Measurements from ENCODE around the gene TMEM258. TPM values are rescaled to one million over a fixed set of nuclear protein-coding genes. Genes with fewer than 3 reads are reported as not detected.

The TMEM258 gene
- total RNA-seq, 1 experiment from 2014 or later: 201 TPM

- H3K27me3 ChIP-seq (ENCODE audit: insufficient read depth, low read length): no peaks in the 10 kb centered on the region
- H3K36me3 Mint-ChIP-seq (ENCODE audit: insufficient read depth in 1 of 3, low read depth in 3 of 3): peaks cover 18 to 25% (median 19%) of the 10 kb centered on the region in 3 experiments; a peak in 6 of 7 replicates
- H3K23me2 ChIP-seq (ENCODE audit: insufficient read length, low read depth, low read length, poor library complexity, severe bottlenecking): peaks cover 6% of the 10 kb centered on the region
- H3K4me1 ChIP-seq (ENCODE audit: insufficient read depth, low read length): peaks cover 8% of the 10 kb centered on the region
- H2BK12ac ChIP-seq (ENCODE audit: insufficient read length, low read depth, low read length): no peak overlapping the region
- H3K79me2 ChIP-seq (ENCODE audit: insufficient read depth, low read length): peaks cover 5% of the 10 kb centered on the region; the same call in 1 of the 2 replicates
- TF ChIP-seq CTCF (conservative IDR thresholded peaks at IDR 0.05): no peak
- no peak overlapping the region for H2BK20ac ChIP-seq (ENCODE audit: low read depth, low read length, poor library complexity, severe bottlenecking)
- H3K4me3 Mint-ChIP-seq: peak overlapping the region; percentile 84 to 94
- no peaks in the 10 kb centered on the region for H3K79me1 ChIP-seq (ENCODE audit: insufficient read depth, low read depth, low read length, poor library complexity, severe bottlenecking)
- peaks cover 19 to 22% of the 10 kb centered on the region in 2 experiments for H3K4me1 Mint-ChIP-seq
- DNase-seq: no peak
- no peak overlapping the region for H3K27ac ChIP-seq (ENCODE audit: insufficient read length, low read depth, low read length)
- H3K9ac ChIP-seq (ENCODE audit: extremely low read depth, insufficient read length, low read length): peak overlapping the region; percentile 74
- no peak overlapping the region for H2BK5ac ChIP-seq (ENCODE audit: insufficient read length, low read length)
- H3K4ac ChIP-seq (ENCODE audit: low read depth, low read length): no peak overlapping the region
- no peaks in the 10 kb centered on the region for H4K20me1 ChIP-seq (ENCODE audit: control insufficient read depth, insufficient read depth, insufficient read length)
- no peak overlapping the region for H3K23ac ChIP-seq (ENCODE audit: insufficient read length, low read depth, low read length)
- H2AK5ac ChIP-seq (ENCODE audit: insufficient read length, low read length): no peak overlapping the region
- H3K27ac Mint-ChIP-seq: peak overlapping the region; percentile 84 to 96 (median 93)
- no CpG with 5 or more reads among the region's 6 CpGs for WGBS (ENCODE audit: extremely low coverage, insufficient read length, low lambda C conversion rate)
- no peak overlapping the region for H4K8ac ChIP-seq (replicated peaks; ENCODE audit: insufficient read length, low read depth, low read length)
- H3K9me3 Mint-ChIP-seq: peaks cover 0 to 2% of the 10 kb centered on the region in 2 experiments; a peak in 2 of 5 replicates
- H3K14ac ChIP-seq (ENCODE audit: insufficient read depth, low read length): peak overlapping the region; percentile 79; the same call in 1 of the 2 replicates
- H3K18ac ChIP-seq (ENCODE audit: insufficient read length, low read depth, low read length): no peak overlapping the region
- H2AFZ ChIP-seq (ENCODE audit: low read length): no peak overlapping the region
- no peak overlapping the region for H4K91ac ChIP-seq (ENCODE audit: insufficient read length, low read depth, low read length)
- H3K9me3 ChIP-seq (ENCODE audit: control insufficient read depth, low read depth, low read length): no peaks in the 10 kb centered on the region
- H3T11ph ChIP-seq (ENCODE audit: low read length): no peak overlapping the region
- H3K56ac ChIP-seq (ENCODE audit: insufficient read length, low read depth, low read length): no peak overlapping the region
- peak overlapping the region; percentile 41 for H3K4me2 ChIP-seq (ENCODE audit: insufficient read depth, insufficient read length, low read length)
- no peak overlapping the region for H2BK120ac ChIP-seq (ENCODE audit: low read depth, low read length, poor library complexity, severe bottlenecking)
- H2BK15ac ChIP-seq (ENCODE audit: low read depth, low read length): no peak overlapping the region
- no peaks in the 10 kb centered on the region for H3K27me3 Mint-ChIP-seq (ENCODE audit: low read depth)
- no peak overlapping the region for H4K5ac ChIP-seq (ENCODE audit: insufficient read length, low read depth, low read length)
These were observed 25.2 kb upstream of the TMEM258 start for GRCh38 chr11:61817471-61818202.
